ENCODE measurements around the gene BAZ1A. TPM values are rescaled to one million over a fixed set of nuclear protein-coding genes. Genes with fewer than 3 reads are reported as not detected.

BAZ1A gene
- total RNA-seq, 1 donor from 2014 or later = 38.5 TPM

DNA sequence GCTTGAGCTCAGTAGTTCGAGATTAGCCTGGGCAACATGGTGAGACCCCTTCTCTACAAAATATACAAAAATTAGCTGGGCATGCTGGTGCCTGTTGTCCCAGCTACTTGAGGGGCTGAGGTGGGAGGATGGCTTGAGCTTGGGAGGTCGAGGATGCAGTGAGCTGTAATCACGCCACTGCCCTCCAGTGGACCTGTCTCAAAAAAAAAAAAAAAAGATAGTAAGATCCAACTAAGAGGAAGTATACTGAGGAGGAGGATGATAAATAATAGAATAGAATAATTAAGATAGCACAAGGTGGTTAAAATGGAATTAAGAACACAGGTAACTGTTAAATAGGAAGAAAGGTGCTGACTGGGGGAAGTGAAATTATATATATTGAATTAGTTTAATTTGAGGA lies 37.0 kb upstream of the BAZ1A start:
- no peaks in the 10 kb centered on the region for H3K4me1 ChIP-seq
- no peak for TF ChIP-seq POLR2A (IDR thresholded peaks at IDR 0.05)
- TF ChIP-seq, protein P1, sequence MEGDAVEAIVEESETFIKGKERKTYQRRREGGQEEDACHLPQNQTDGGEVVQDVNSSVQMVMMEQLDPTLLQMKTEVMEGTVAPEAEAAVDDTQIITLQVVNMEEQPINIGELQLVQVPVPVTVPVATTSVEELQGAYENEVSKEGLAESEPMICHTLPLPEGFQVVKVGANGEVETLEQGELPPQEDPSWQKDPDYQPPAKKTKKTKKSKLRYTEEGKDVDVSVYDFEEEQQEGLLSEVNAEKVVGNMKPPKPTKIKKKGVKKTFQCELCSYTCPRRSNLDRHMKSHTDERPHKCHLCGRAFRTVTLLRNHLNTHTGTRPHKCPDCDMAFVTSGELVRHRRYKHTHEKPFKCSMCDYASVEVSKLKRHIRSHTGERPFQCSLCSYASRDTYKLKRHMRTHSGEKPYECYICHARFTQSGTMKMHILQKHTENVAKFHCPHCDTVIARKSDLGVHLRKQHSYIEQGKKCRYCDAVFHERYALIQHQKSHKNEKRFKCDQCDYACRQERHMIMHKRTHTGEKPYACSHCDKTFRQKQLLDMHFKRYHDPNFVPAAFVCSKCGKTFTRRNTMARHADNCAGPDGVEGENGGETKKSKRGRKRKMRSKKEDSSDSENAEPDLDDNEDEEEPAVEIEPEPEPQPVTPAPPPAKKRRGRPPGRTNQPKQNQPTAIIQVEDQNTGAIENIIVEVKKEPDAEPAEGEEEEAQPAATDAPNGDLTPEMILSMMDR (IDR thresholded peaks at IDR 0.05) = no peak
- no peak for TF ChIP-seq POLR2AphosphoS5 (IDR thresholded peaks at IDR 0.05; ENCODE audit: insufficient read depth in 1 of 2, low read depth in 1 of 2)
- intact Hi-C loops (cut with DNase I) = no loop called here
- H3K27me3 ChIP-seq = no peaks in the 10 kb centered on the region
- no peaks in the 10 kb centered on the region for H3K36me3 ChIP-seq
- H3K9me3 ChIP-seq = no peaks in the 10 kb centered on the region
- no peak overlapping the region for H3K4me3 ChIP-seq
- no peak for DNase-seq (ENCODE audit: extremely low spot score in 2 of 2)
- no peak overlapping the region for H3K27ac ChIP-seq

DNA sequence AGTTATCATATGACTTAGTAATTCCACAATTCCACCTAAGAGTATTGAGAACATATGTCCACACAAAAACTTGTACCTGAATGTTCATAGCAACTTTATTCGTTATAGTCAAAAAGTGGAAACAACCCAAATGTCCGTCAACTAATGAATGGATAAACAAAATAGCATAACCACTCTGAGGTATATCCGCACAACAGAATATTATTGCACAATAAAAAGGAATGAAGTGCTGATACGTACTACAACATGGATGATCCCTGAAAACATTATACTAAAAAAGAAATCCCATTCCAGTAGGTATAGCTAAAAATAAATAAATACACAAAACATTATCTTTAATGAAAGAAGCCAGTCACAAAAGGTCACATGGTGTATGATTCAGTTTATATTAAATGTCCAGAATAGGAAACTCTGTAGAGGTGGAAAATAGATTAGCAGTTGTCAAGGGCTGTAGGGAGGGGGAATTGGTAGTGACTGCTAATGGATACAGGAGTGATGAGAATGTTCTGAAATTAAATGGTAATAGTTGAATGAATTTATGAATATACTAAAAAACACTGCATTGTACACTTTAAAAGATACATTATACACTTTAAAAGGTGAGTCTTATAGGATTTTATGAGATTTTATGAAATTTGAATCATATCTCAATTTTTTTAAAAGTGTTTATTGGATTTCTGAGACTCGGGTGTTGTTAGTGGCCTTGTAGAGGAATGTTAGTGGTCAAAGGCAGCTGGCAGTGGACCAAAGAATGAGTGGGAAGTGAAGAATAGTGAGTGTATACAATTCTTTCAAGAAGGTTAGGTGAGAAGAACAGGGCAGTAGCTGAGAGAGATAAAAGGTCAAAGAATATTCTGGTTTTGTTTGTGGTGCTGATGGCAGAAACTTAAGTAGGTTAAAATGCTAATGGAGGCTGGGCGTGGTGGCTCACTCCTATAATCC lies 36.3 kb upstream of the BAZ1A start:
- H3K9me3 ChIP-seq = no peaks in the 10 kb centered on the region
- H3K27ac ChIP-seq = no peak overlapping the region
- no peaks in the 10 kb centered on the region for H3K4me1 ChIP-seq
- no peaks in the 10 kb centered on the region for H3K27me3 ChIP-seq
- no peak for TF ChIP-seq POLR2A (IDR thresholded peaks at IDR 0.05)
- TF ChIP-seq, protein P1 (IDR thresholded peaks at IDR 0.05) = no peak
- no peak for TF ChIP-seq POLR2AphosphoS5 (IDR thresholded peaks at IDR 0.05; ENCODE audit: insufficient read depth in 1 of 2, low read depth in 1 of 2)
- DNase-seq (ENCODE audit: extremely low spot score in 2 of 2) = no peak
- H3K36me3 ChIP-seq = no peaks in the 10 kb centered on the region
- no peak overlapping the region for H3K4me3 ChIP-seq
- intact Hi-C loops (cut with DNase I) = no loop called here

DNA sequence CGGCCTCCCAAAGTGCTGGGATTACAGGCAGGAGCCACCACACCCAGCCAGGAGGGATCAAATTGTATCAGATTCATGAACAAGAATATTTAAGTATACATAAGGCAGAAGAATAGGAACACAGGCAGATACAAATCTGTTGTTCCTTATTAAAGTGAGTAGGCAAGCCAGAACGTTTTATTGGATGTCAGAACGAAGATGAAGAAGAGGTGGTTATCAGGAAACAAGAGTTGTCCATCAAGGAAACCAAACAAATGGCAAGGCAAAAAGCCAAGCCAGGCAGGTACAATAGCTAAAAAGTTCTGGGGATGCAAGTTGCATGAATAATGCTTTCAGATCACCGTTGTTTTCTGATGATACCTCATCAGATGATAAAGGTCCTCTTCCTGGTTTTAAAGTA lies 31.1 kb upstream of the BAZ1A start:
- H3K27ac ChIP-seq = no peak overlapping the region
- intact Hi-C loops (cut with DNase I) = no loop called here
- H3K4me1 ChIP-seq = no peaks in the 10 kb centered on the region
- TF ChIP-seq POLR2A (IDR thresholded peaks at IDR 0.05) = no peak
- H3K9me3 ChIP-seq = no peaks in the 10 kb centered on the region
- H3K27me3 ChIP-seq = no peaks in the 10 kb centered on the region
- H3K36me3 ChIP-seq = no peaks in the 10 kb centered on the region
- no peak for DNase-seq (ENCODE audit: extremely low spot score in 2 of 2)
- no peak overlapping the region for H3K4me3 ChIP-seq

DNA sequence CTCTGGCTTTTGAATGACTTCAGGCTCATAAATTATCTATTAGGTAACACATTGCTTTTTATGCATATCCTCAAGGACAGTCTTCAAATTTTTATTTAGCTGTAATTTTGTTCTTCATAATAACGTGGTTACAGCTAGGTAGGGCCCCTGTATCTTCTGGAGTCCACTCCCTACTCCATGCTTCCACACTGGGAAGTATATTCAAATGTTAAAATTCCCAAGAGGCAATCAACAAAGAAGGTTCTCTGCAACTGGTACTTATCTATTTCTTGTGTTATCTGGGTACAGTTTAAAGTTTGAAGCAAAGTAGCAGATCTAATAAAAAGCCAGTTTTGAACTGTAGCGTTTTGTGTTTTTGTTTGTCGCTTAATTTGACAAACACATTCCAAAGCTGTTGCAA lies 20.1 kb upstream of the BAZ1A start:
- intact Hi-C loops (cut with DNase I) = no loop called here
- Histone ChIP-seq H3K27ac (no peak overlapping the region), H3K9me3 (no peaks in the 10 kb centered on the region), H3K4me3 (no peak overlapping the region), H3K36me3 (no peaks in the 10 kb centered on the region), H3K4me1 (no peaks in the 10 kb centered on the region), H3K27me3 (no peaks in the 10 kb centered on the region)
- no peak for DNase-seq (ENCODE audit: extremely low spot score in 2 of 2)
- TF ChIP-seq POLR2A (IDR thresholded peaks at IDR 0.05) (no peak), POLR2AphosphoS5 (IDR thresholded peaks at IDR 0.05; ENCODE audit: insufficient read depth in 1 of 2, low read depth in 1 of 2) (no peak)
- TF ChIP-seq, protein P1 (IDR thresholded peaks at IDR 0.05) = no peak

DNA sequence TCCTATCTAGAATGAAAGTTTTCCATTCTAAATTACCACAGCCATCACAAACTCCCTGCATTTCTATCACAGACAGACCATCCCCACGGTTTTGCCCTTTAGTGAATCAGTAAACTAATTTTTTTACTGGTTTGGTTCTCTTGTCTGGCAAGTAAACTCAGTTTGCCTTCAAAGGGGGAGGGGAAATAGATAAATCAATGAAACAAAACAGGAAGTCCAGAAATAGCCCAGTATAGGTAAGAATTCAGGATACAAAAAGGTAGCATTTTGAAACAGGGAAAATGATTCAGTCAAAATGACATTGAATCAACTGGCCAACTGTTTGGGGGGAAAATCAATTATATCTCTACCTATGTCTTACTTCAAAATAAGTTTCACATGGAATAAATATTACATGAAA lies 15.8 kb upstream of the BAZ1A start:
- H3K36me3 ChIP-seq = no peaks in the 10 kb centered on the region
- no peak overlapping the region for H3K4me3 ChIP-seq
- no peak overlapping the region for H3K27ac ChIP-seq
- TF ChIP-seq, protein P1 (IDR thresholded peaks at IDR 0.05) = no peak
- intact Hi-C loops (cut with DNase I) = no loop called here
- H3K9me3 ChIP-seq = no peaks in the 10 kb centered on the region
- H3K27me3 ChIP-seq = no peaks in the 10 kb centered on the region
- no peak for DNase-seq (ENCODE audit: extremely low spot score in 2 of 2)
- H3K4me1 ChIP-seq = no peaks in the 10 kb centered on the region

Measured in vagina (tissue), 2 donors.